A549 (cell line): ENCODE data around the gene POMT2. TPM values are rescaled to one million over a fixed set of nuclear protein-coding genes. Genes with fewer than 3 reads are reported as not detected.

Experiments
- ATAC-seq, 2 experiments: fragments of 200-7000 bp in 1 of 2; fragments of >200 bp in 1 of 2; cut with Nextera tagmentation in 1 of 2; cut with Tn5 transposase in 1 of 2; 3 replicates each; pipeline versions ENCODE4 v1.8.0 to v1.9.1; 2018 to 2020; ENCODE audit warnings: mild to moderate bottlenecking in 1 of 2, moderate library complexity in 1 of 2
- CTCF ChIA-PET: fragments of 300-600 bp; sonication (Branson Sonifier 250); formaldehyde crosslinking; extraction: SDS; loops from one replicate; lab custom pipeline; 2021; ENCODE audit warnings: antibody characterized with exemption, inconsistent platforms; lab: Yijun Ruan, JAX
- POLR2A ChIA-PET: fragments of 350-600 bp; formaldehyde crosslinking; extraction: SDS; loops from one replicate; lab custom pipeline; 2021; ENCODE audit warnings: antibody characterized with exemption, inconsistent platforms; lab: Yijun Ruan, JAX
- DNase-seq, 2 experiments: peaks; one replicate each; pipeline versions ENCODE4 v3.0.0 to v3.0.0-alpha.2; 2011 to 2016; ENCODE audit warnings: low read depth in 1 of 2, low spot score in 1 of 2
- FAIRE-seq: peaks from 2 replicates; lab custom pipeline; 2011; peaks lifted over from hg19 to GRCh38; lab: Jason Lieb, UNC
- H3K27ac ChIP-seq, 2 experiments: fragments of >200 bp; sonication (Bioruptor Twin); formaldehyde crosslinking; 3 replicates each; pipeline ENCODE4 v1.5.1; 2016 to 2017
- H3K4me1 ChIP-seq: fragments of >200 bp; sonication (Bioruptor Twin); formaldehyde crosslinking; 3 replicates; pipeline ENCODE4 v1.6.1; 2016
- H3K4me2 ChIP-seq: fragments of >200 bp; sonication (Bioruptor Twin); formaldehyde crosslinking; 3 replicates; pipeline ENCODE4 v1.6.1; 2016
- H3K4me3 ChIP-seq: fragments of >200 bp; sonication (Bioruptor Twin); formaldehyde crosslinking; 3 replicates; pipeline ENCODE4 v1.5.1; 2016
- H3K9me3 ChIP-seq: fragments of >200 bp; sonication (Bioruptor Twin); formaldehyde crosslinking; 3 replicates; pipeline ENCODE4 v1.6.1; 2016
- CBX2 ChIP-seq: fragments of 200-600 bp; sonication (generic); IDR thresholded peaks from 2 replicates; pipeline ENCODE4 v1.6.1; 2016; ENCODE audit warnings: low read depth, mild to moderate bottlenecking, borderline replicate concordance
- EP300 ChIP-seq, 2 experiments: fragments of >200 bp; sonication (Bioruptor Twin); formaldehyde crosslinking; IDR thresholded peaks; 2 replicates in 1 of 2; 3 replicates in 1 of 2; pipeline ENCODE4 v1.6.1; 2016 to 2017
- FOSB ChIP-seq: fragments of 250-450 bp; sonication (Bioruptor Pico); IDR thresholded peaks from 2 replicates; pipeline ENCODE4 v1.5.0; 2020; ENCODE audit warnings: mild to moderate bottlenecking, moderate library complexity
- FOXS1 ChIP-seq: fragments of 250-450 bp; sonication (Bioruptor Pico); IDR thresholded peaks from 2 replicates; pipeline ENCODE4 v1.5.0; 2020; ENCODE audit warnings: mild to moderate bottlenecking, moderate library complexity
- GATA3 ChIP-seq: IDR thresholded peaks from 2 replicates; pipeline ENCODE4 v1.6.1; 2012; ENCODE audit warnings: borderline replicate concordance
- HDAC2 ChIP-seq: fragments of 200-600 bp; sonication (generic); IDR thresholded peaks from 2 replicates; pipeline ENCODE4 v1.6.1; 2016
- HEYL ChIP-seq: fragments of 250-450 bp; sonication (Bioruptor Pico); IDR thresholded peaks from 2 replicates; pipeline ENCODE4 v1.8.0; 2021; ENCODE audit warnings: mild to moderate bottlenecking, moderate library complexity
- JUNB ChIP-seq: fragments of >200 bp; sonication (Bioruptor Twin); formaldehyde crosslinking; IDR thresholded peaks from 2 replicates; pipeline ENCODE4 v1.6.1; 2016
- KDM1A ChIP-seq: fragments of 200-600 bp; sonication (generic); IDR thresholded peaks from 2 replicates; pipeline ENCODE4 v1.6.1; 2016; ENCODE audit warnings: low read depth, mild to moderate bottlenecking
- MAFK ChIP-seq: fragments of 450-650 bp; IDR thresholded peaks from 2 replicates; pipeline ENCODE4 v1.6.1; 2014; ENCODE audit not compliant: partially characterized antibody
- NFE2L2 ChIP-seq: fragments of 150-350 bp; conservative IDR thresholded peaks from 2 replicates; pipeline ENCODE4 v1.6.1; 2014; ENCODE audit warnings: low read length
- POLR2A ChIP-seq: IDR thresholded peaks from 2 replicates; pipeline ENCODE4 v1.6.1; 2012; ENCODE audit warnings: mild to moderate bottlenecking, low read length
- POLR2AphosphoS2 ChIP-seq: conservative IDR thresholded peaks from 2 replicates; pipeline ENCODE4 v1.6.1; 2012; ENCODE audit warnings: low read length, improper control_type of control experiment, inconsistent platforms
- RARB ChIP-seq: fragments of 250-450 bp; sonication (Bioruptor Pico); IDR thresholded peaks from 2 replicates; pipeline ENCODE4 v1.8.0; 2021; ENCODE audit warnings: mild to moderate bottlenecking, moderate library complexity
- RCOR1 ChIP-seq: fragments of 150-350 bp; IDR thresholded peaks from 2 replicates; pipeline ENCODE4 v1.6.1; 2014; ENCODE audit warnings: antibody characterized with exemption, low read length, low read depth
- RNF2 ChIP-seq: fragments of 200-600 bp; sonication (generic); IDR thresholded peaks from 2 replicates; pipeline ENCODE4 v1.6.1; 2016; ENCODE audit warnings: low read depth, mild to moderate bottlenecking, antibody characterized with exemption, moderate library complexity, borderline replicate concordance
- SMC3 ChIP-seq: fragments of >200 bp; sonication (Bioruptor Twin); formaldehyde crosslinking; IDR thresholded peaks from 3 replicates; pipeline ENCODE4 v1.6.1; 2018; ENCODE audit warnings: inconsistent platforms
- TFCP2L1 ChIP-seq: fragments of 250-450 bp; sonication (Bioruptor Pico); IDR thresholded peaks from 2 replicates; pipeline ENCODE4 v1.5.0; 2021; ENCODE audit warnings: mild to moderate bottlenecking
- ZC3H11A ChIP-seq: fragments of 450-650 bp; IDR thresholded peaks from 2 replicates; pipeline ENCODE4 v1.6.1; 2014; ENCODE audit warnings: antibody characterized with exemption, mild to moderate bottlenecking
- ZNF302 ChIP-seq: fragments of 250-450 bp; sonication (Bioruptor Pico); IDR thresholded peaks from 2 replicates; pipeline ENCODE4 v1.9.0; 2021; ENCODE audit warnings: inconsistent platforms, mild to moderate bottlenecking, moderate library complexity
- WGBS: methylation state at CpG from one replicate; pipeline ENCODE4 v1.1.6; 2017; ENCODE audit errors: missing lambda C conversion rate; 5-methylcytosine and 5-hydroxymethylcytosine counted together
- polyA plus RNA-seq, 4 experiments: library from polyadenylated mRNA; depleted of rRNA in 3 of 4; stranded (reverse); fragments of >200 nt; fragmentation: RNase III in 1 of 4; extraction: RNeasy Plus Mini Kit Qiagen cat#74134 plus additional on column Dnase treatment in 1 of 4; gene quantifications; 2 replicates in 3 of 4; 3 replicates in 1 of 4; pipeline ENCODE4 v1.2.3, GENCODE V29; 2011 to 2017
- TF ChIP-seq, protein P1 (sequence below): fragments of 250-450 bp; sonication (Bioruptor Pico); IDR thresholded peaks from 2 replicates; pipeline ENCODE4 v1.5.0; 2021; ENCODE audit warnings: mild to moderate bottlenecking, moderate library complexity, borderline replicate concordance
- TF ChIP-seq, protein P2 (sequence below): fragments of >200 bp; sonication (Bioruptor Twin); formaldehyde crosslinking; IDR thresholded peaks from 2 replicates; pipeline ENCODE4 v1.6.1; 2016
- TF ChIP-seq, protein P3 (sequence below): fragments of >200 bp; sonication (Bioruptor Twin); formaldehyde crosslinking; IDR thresholded peaks from 3 replicates; pipeline ENCODE4 v1.6.1; 2016
- TF ChIP-seq, protein P4 (sequence below): fragments of 250-450 bp; sonication (Bioruptor Pico); IDR thresholded peaks from 2 replicates; pipeline ENCODE4 v1.5.0; 2020; ENCODE audit warnings: low read depth, mild to moderate bottlenecking, moderate library complexity
- TF ChIP-seq, protein P5 (sequence below): IDR thresholded peaks from 2 replicates; pipeline ENCODE4 v1.6.1; 2012
- TF ChIP-seq, protein P6 (sequence below): IDR thresholded peaks from 2 replicates; pipeline ENCODE4 v1.6.1; 2012

The POMT2 gene
- polyA plus RNA-seq, 2 of the 4 experiments (the other 2 are of a cell fraction) = 27.1 to 38.7 TPM

DNA sequence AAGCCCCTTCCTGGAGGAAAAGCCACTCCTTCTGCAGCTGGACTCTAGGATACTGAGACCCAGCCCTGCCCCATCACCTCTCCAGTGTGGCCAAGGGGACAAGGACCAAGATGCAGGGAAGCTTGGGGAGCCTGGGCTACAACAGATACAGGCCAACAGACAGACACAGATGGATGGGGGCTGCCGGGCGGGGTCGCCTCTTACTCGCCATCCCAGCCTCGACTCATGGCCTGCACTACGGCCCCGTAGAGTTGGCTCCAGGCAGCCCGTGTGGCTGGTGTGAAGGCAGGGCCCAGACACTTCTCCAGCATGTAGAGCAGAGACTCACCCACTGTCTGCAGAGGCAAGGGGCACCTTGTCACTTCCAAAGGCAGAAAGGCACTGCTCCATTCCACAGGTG, 54.3 kb downstream of the POMT2 start:
- peaks cover 8% of the 10 kb centered on the region; the same call in 1 of the 3 replicates for H3K4me1 ChIP-seq
- FAIRE-seq (no peak), ATAC-seq (no peak), DNase-seq (no peak)
- no peak overlapping the region for H3K4me2 ChIP-seq
- TF ChIP-seq POLR2AphosphoS2 (no peak), RARB (CRISPR knock-in tag) (no peak), KDM1A (no peak), JUNB (no peak), FOXS1 (CRISPR knock-in tag) (no peak), RCOR1 (no peak), POLR2A (no peak), MAFK (no peak), FOSB (CRISPR knock-in tag) (no peak)
- TF ChIP-seq, protein P1, sequence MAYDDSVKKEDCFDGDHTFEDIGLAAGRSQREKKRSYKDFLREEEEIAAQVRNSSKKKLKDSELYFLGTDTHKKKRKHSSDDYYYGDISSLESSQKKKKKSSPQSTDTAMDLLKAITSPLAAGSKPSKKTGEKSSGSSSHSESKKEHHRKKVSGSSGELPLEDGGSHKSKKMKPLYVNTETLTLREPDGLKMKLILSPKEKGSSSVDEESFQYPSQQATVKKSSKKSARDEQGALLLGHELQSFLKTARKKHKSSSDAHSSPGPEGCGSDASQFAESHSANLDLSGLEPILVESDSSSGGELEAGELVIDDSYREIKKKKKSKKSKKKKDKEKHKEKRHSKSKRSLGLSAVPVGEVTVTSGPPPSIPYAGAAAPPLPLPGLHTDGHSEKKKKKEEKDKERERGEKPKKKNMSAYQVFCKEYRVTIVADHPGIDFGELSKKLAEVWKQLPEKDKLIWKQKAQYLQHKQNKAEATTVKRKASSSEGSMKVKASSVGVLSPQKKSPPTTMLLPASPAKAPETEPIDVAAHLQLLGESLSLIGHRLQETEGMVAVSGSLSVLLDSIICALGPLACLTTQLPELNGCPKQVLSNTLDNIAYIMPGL (CRISPR knock-in tag) = no peak
- TF ChIP-seq, protein P2, sequence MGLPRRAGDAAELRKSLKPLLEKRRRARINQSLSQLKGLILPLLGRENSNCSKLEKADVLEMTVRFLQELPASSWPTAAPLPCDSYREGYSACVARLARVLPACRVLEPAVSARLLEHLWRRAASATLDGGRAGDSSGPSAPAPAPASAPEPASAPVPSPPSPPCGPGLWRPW = no peak
- H3K27ac ChIP-seq = no peak overlapping the region
- ChIA-PET POLR2A (no interaction called here), CTCF (interaction anchor here (1.1 to 3.6 kb wide), 5 partner anchors 10 to 142 kb away, joined by 3 to 13 read pairs (median 3); no protein-coding TSS in a partner anchor)
- no peak overlapping the region for H3K4me3 ChIP-seq
- 82% methylated on average over 3 of the region's 8 CpGs for WGBS
- H3K9me3 ChIP-seq = 0 out of 3 replicates have a peak, but pooled peaks cover 5% of the 10 kb centered on the region

DNA sequence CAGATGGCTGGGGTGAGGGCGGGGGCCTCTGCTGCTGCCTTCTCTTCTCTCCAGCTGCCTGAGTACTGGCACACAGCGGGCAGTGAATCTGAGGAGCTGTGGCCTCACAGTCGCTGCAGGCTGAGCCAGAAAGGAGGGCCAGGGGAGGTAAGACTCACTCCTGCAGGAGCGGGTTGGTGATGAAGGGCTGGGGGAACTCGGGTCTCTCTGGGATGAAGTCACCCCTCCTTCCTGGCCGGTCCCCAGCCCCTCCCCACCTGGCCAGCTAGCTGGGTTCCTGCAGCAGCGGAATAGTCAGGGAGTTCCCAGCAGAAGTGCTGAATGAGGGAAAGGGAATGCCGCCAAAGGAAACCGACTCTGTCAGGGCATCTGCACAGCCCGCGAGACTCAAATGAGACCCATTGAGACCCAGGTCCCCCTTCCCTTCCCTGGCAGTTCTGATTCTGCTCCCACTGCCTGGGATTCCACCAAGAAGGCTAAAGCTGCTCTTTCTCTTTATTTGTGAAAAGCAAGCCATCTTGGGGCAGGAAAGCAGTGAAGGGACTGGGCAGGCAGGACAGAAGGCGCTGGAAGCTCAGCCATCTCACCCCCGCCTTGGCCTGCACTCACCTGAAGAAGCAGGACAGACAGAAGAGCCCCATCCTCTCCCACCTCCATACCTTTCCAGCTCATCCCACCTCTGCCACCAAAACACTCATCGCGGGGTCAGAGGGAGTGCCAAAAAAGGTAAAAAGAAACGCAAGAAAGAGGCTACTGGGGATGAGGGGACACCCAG, 54.9 kb downstream of the POMT2 start:
- Histone ChIP-seq H3K4me2 (no peak overlapping the region), H3K27ac (no peak overlapping the region), H3K4me1 (peaks cover 6% of the 10 kb centered on the region; the same call in 1 of the 3 replicates), H3K4me3 (no peak overlapping the region), H3K9me3 (0 out of 3 replicates have a peak, but pooled peaks cover 5% of the 10 kb centered on the region)
- DNase-seq (no peak), FAIRE-seq (no peak), ATAC-seq (no peak)
- no peak for TF ChIP-seq HEYL
- no peak for TF ChIP-seq SMC3
- no peak for TF ChIP-seq RNF2
- no peak for TF ChIP-seq TFCP2L1 (CRISPR knock-in tag)
- TF ChIP-seq, protein P3, sequence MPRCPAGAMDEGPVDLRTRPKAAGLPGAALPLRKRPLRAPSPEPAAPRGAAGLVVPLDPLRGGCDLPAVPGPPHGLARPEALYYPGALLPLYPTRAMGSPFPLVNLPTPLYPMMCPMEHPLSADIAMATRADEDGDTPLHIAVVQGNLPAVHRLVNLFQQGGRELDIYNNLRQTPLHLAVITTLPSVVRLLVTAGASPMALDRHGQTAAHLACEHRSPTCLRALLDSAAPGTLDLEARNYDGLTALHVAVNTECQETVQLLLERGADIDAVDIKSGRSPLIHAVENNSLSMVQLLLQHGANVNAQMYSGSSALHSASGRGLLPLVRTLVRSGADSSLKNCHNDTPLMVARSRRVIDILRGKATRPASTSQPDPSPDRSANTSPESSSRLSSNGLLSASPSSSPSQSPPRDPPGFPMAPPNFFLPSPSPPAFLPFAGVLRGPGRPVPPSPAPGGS = no peak
- TF ChIP-seq EP300 (IDR thresholded peaks at IDR 0.05) = no peak
- TF ChIP-seq, protein P4, sequence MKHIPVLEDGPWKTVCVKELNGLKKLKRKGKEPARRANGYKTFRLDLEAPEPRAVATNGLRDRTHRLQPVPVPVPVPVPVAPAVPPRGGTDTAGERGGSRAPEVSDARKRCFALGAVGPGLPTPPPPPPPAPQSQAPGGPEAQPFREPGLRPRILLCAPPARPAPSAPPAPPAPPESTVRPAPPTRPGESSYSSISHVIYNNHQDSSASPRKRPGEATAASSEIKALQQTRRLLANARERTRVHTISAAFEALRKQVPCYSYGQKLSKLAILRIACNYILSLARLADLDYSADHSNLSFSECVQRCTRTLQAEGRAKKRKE (CRISPR knock-in tag) = no peak
- TF ChIP-seq CBX2 = no peak
- TF ChIP-seq, protein P5, sequence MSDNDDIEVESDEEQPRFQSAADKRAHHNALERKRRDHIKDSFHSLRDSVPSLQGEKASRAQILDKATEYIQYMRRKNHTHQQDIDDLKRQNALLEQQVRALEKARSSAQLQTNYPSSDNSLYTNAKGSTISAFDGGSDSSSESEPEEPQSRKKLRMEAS = no peak
- TF ChIP-seq RARB (CRISPR knock-in tag) = no peak
- TF ChIP-seq NFE2L2 = no peak
- TF ChIP-seq, protein P1 (CRISPR knock-in tag) = no peak
- TF ChIP-seq HDAC2 = no peak
- no peak for TF ChIP-seq ZC3H11A
- TF ChIP-seq ZNF302 = no peak
- TF ChIP-seq JUNB = no peak
- TF ChIP-seq, protein P6, sequence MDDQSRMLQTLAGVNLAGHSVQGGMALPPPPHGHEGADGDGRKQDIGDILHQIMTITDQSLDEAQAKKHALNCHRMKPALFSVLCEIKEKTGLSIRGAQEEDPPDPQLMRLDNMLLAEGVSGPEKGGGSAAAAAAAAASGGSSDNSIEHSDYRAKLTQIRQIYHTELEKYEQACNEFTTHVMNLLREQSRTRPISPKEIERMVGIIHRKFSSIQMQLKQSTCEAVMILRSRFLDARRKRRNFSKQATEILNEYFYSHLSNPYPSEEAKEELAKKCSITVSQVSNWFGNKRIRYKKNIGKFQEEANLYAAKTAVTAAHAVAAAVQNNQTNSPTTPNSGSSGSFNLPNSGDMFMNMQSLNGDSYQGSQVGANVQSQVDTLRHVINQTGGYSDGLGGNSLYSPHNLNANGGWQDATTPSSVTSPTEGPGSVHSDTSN = no peak
- no peak for TF ChIP-seq GATA3
- POLR2A ChIA-PET = no interaction called here
- 68% methylated on average over 16 of the region's 16 CpGs for WGBS
- CTCF ChIA-PET = interaction anchor here (1.1 to 3.6 kb wide), 4 partner anchors 11 to 142 kb away, joined by 3 to 13 read pairs (median 4); no protein-coding TSS in a partner anchor
